GM13976 (cell line): ENCODE data around the gene SLC16A9.
"Not testable (repeated sequence)": the region's sequence is repeated elsewhere in the genome, so short reads cannot be mapped to it uniquely, and the experiment has no call there.

Experiments
- DNase-seq: peaks from one replicate; pipeline ENCODE4 v3.0.0; 2012; ENCODE audit warnings: low spot score
- CTCF ChIP-seq: IDR thresholded peaks from 2 replicates; pipeline ENCODE4 v1.5.1; 2012; ENCODE audit warnings: borderline replicate concordance, mild to moderate bottlenecking; ENCODE audit not compliant: insufficient read depth; ENCODE audit errors: extremely low read depth, missing control alignments, control extremely low read depth
- in situ Hi-C: fragments of 300-500 bp; cut with MboI; formaldehyde crosslinking; loops from one replicate; pipeline ENCODE4 v1.12.0; 2022; ENCODE audit warnings: low sequenced_read_pairs, mixed read lengths, inconsistent platforms; ENCODE audit not compliant: unreplicated experiment

Gene SLC16A9

GRCh38 chr10:59674215-59674836 lies 35.3 kb downstream of the SLC16A9 start:
- no peak for DNase-seq
- no peak for TF ChIP-seq CTCF
- in situ Hi-C loops: no loop called here

- in situ Hi-C loops: no loop called here
- DNase-seq: no peak
- TF ChIP-seq CTCF: no peak
These were observed 37.3 kb downstream of the SLC16A9 start for GRCh38 chr10:59672150-59672875.

- DNase-seq: no peak
These were observed 39.4 kb downstream of the SLC16A9 start for GRCh38 chr10:59670269-59670668.

GRCh38 chr10:59668096-59668495 lies 41.6 kb downstream of the SLC16A9 start:
- in situ Hi-C loops: no loop called here
- TF ChIP-seq CTCF: no peak
- no peak for DNase-seq

More at GRCh38 chr10:59670269-59670668, 39.4 kb downstream of the SLC16A9 start:
- in situ Hi-C loops: no loop called here
- no peak for TF ChIP-seq CTCF

GRCh38 chr10:59666310-59666709 lies 43.3 kb downstream of the SLC16A9 start:
- in situ Hi-C loops: no loop called here
- no peak for TF ChIP-seq CTCF
- DNase-seq: no peak

GRCh38 chr10:59663213-59663612 lies 46.4 kb downstream of the SLC16A9 start:
- DNase-seq, in situ Hi-C loops: not testable (repeated sequence)

- no peak for DNase-seq
- TF ChIP-seq CTCF: no peak
- in situ Hi-C loops: no loop called here
These were observed 51.9 kb downstream of the SLC16A9 start for GRCh38 chr10:59657724-59658123.
